Chondrocyte (in vitro differentiated cells): ENCODE results near the gene POLN. TPM values are rescaled to one million over a fixed set of nuclear protein-coding genes. Genes with fewer than 3 reads are reported as not detected.

Experiments
- DNase-seq: peaks from one replicate; pipeline ENCODE4 v3.0.0; 2021; ENCODE audit warnings: mixed read lengths, low spot score
- H3K27ac Mint-ChIP-seq: one replicate; pipeline ENCODE4 v1.8.0; 2021; ENCODE audit warnings: mild to moderate bottlenecking, moderate library complexity, mixed read lengths; ENCODE audit not compliant: unreplicated experiment
- H3K27me3 Mint-ChIP-seq: 2 replicates; pipeline ENCODE4 v1.8.0; 2021; ENCODE audit warnings: low read depth, mixed read lengths
- H3K36me3 Mint-ChIP-seq: 2 replicates; pipeline ENCODE4 v1.8.0; 2021; ENCODE audit warnings: low read depth, mixed read lengths
- H3K4me1 Mint-ChIP-seq: 2 replicates; pipeline ENCODE4 v1.8.0; 2021; ENCODE audit warnings: low read depth, mild to moderate bottlenecking, mixed read lengths
- H3K4me3 Mint-ChIP-seq: one replicate; pipeline ENCODE4 v1.8.0; 2021; ENCODE audit warnings: mild to moderate bottlenecking, moderate library complexity, mixed read lengths; ENCODE audit not compliant: unreplicated experiment
- H3K9me3 Mint-ChIP-seq: 2 replicates; pipeline ENCODE4 v1.8.0; 2021; ENCODE audit warnings: low read depth, mixed read lengths
- total RNA-seq: library from RNA; stranded (reverse); gene quantifications from 3 replicates; pipeline ENCODE4 v1.2.1, GENCODE V29; 2021
- TF ChIP-seq, protein P1 (sequence below): fragments of 200-600 bp; sonication (generic); IDR thresholded peaks from 2 replicates; pipeline ENCODE4 v1.5.0; 2021; ENCODE audit warnings: antibody characterized with exemption, mild to moderate bottlenecking, moderate library complexity

The POLN gene
- total RNA-seq, 1 donor from 2014 or later: 5.5 TPM

DNA sequence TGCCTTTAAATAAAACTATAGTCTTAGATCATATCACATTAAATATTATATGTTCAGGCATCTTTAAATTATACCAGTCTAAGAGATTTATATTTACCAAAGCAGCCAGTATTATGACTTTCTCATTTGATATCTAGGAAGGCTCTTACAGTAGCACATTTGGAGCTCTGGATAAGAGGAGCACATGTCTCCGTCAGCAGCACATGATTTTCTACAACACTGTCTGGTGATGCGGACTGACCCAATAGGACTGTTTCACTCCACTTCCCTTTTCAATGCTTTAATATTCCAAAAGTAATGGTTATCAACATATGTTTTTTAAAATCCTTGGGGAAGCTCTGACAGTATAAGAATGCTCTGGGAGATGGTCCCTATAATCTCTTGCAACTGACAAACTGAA is 61.5 kb downstream of the POLN start:
- no peak overlapping the region for H3K4me3 Mint-ChIP-seq
- H3K4me1 Mint-ChIP-seq: no peaks in the 10 kb centered on the region

DNA sequence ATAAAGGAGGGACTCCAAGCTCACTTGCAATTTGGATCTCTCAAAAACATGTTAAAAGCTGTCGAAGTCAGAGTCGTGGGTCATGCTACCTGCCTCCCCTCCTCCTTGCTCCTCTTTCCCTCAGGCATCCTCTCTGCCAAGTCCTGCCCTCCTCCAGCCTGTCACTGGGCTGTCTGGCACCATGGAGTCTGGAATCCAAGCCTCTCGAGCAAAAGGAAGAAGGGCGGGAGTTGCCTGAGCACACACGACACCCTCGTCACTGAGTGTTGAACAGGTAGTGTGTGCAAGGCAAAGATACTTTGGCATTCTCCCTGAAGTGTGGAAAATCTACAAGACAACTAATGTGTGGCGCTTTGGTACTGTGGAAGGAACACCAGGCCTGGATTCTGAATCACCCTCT is 62.2 kb downstream of the POLN start:
- no peak overlapping the region for H3K27ac Mint-ChIP-seq
- H3K4me3 Mint-ChIP-seq: no peak overlapping the region
- H3K27me3 Mint-ChIP-seq: no peaks in the 10 kb centered on the region
- no peak for DNase-seq
- peaks cover 8% of the 10 kb centered on the region for H3K9me3 Mint-ChIP-seq
- TF ChIP-seq, protein P1, sequence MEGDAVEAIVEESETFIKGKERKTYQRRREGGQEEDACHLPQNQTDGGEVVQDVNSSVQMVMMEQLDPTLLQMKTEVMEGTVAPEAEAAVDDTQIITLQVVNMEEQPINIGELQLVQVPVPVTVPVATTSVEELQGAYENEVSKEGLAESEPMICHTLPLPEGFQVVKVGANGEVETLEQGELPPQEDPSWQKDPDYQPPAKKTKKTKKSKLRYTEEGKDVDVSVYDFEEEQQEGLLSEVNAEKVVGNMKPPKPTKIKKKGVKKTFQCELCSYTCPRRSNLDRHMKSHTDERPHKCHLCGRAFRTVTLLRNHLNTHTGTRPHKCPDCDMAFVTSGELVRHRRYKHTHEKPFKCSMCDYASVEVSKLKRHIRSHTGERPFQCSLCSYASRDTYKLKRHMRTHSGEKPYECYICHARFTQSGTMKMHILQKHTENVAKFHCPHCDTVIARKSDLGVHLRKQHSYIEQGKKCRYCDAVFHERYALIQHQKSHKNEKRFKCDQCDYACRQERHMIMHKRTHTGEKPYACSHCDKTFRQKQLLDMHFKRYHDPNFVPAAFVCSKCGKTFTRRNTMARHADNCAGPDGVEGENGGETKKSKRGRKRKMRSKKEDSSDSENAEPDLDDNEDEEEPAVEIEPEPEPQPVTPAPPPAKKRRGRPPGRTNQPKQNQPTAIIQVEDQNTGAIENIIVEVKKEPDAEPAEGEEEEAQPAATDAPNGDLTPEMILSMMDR: no peak
- no peaks in the 10 kb centered on the region for H3K4me1 Mint-ChIP-seq
- peaks cover 10% of the 10 kb centered on the region for H3K36me3 Mint-ChIP-seq

More for the DNA sequence above, 61.5 kb downstream of the POLN start:
- no peak for DNase-seq
- Mint-ChIP-seq H3K27ac (no peak overlapping the region), H3K27me3 (no peaks in the 10 kb centered on the region), H3K9me3 (peaks cover 8% of the 10 kb centered on the region), H3K36me3 (peaks cover 7% of the 10 kb centered on the region)
- TF ChIP-seq, protein P1: no peak

DNA sequence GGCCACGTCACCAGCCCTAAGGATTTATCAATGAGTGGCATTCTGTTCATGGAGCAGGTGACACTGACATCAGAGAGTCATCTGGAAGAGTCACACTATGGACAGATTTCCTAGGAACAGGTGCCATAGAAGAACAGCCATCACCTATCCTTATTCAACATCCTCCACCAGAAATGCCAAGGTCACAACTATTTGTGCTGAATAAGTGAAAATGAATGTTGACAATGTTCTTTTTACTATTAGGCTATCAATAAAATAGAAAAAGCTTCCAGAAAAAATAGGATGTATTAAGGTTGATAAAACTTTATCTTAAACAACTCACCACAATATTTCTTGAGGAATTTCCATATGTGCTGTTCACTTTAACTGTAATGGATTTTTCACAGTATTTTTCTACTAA is 62.9 kb downstream of the POLN start:
- no peak for DNase-seq
- TF ChIP-seq, protein P1: no peak
- Mint-ChIP-seq H3K4me1 (no peaks in the 10 kb centered on the region), H3K9me3 (peaks cover 8% of the 10 kb centered on the region), H3K27me3 (no peaks in the 10 kb centered on the region), H3K36me3 (peaks cover 10% of the 10 kb centered on the region), H3K4me3 (no peak overlapping the region), H3K27ac (no peak overlapping the region)

DNA sequence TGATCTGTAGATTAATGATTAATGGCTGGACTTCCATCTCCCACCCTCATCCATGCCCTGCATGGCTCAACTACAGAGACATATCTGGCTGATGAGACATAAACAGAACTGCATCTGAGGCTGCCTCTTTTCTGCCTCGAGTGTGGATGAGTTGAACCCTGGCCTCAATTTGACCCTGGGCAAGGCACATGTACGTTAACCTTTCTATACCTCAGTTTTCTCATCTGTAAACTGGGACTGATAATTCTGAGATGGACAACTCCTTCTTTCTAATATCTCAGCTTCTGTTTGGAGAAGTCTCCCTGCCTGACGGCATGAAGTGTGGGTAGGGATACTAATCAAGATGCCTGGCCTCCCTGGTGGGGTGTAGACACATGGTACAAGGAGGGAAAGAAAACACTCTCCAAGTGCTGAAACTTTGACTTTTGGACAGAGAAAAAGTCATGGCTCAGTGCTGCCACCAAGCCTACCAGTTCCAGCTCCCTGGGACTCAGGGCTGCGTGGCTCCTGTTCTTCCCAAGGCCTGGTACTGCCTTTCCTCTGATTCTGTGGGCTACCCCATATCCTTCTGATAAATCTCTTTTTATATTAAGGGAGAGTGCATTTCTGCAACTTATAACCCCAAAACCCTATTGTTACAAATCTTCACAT is 64.4 kb downstream of the POLN start:
- H3K36me3 Mint-ChIP-seq: peaks cover 11% of the 10 kb centered on the region
- DNase-seq: no peak
- no peak overlapping the region for H3K4me3 Mint-ChIP-seq
- no peaks in the 10 kb centered on the region for H3K4me1 Mint-ChIP-seq
- no peaks in the 10 kb centered on the region for H3K27me3 Mint-ChIP-seq
- peaks cover 6% of the 10 kb centered on the region for H3K9me3 Mint-ChIP-seq
- TF ChIP-seq, protein P1: peak; percentile 28
- no peak overlapping the region for H3K27ac Mint-ChIP-seq

DNA sequence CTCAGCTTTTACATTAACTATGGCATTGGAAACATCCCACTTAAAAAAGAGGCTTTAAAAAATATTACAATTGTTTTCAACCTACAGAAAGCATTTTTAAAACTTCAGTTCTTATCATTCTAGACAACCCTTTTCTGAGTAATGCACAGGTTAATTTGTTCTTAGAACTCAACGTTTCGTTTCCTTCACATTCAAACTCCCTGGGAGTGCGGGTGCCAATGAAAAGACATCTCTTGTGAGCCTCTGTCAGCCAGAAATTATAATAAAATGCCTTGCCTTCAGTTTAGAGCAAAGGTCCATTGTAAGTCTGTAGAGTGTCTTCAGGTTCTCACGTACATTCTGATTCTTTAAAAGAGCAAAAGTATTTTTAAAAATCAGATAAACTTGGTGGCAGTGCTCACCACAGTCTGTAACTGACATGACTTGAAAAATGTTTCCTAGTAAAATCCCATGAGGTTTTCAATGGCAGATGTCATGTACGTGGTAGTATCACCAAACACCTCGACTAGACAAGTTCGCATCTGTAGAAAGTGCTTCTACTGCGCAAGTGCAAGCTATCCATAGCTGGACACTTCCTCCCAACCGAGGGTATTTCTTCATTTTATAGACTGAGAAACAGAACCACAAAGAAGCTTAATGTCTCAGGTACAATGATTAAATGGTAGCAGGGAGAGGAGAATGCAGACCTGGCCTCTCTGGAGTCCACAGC is 65.8 kb downstream of the POLN start:
- no peaks in the 10 kb centered on the region for H3K27me3 Mint-ChIP-seq
- no peak for DNase-seq
- peaks cover 10% of the 10 kb centered on the region for H3K36me3 Mint-ChIP-seq
- TF ChIP-seq, protein P1: no peak
- no peak overlapping the region for H3K27ac Mint-ChIP-seq
- no peak overlapping the region for H3K4me3 Mint-ChIP-seq
- H3K4me1 Mint-ChIP-seq: no peaks in the 10 kb centered on the region
- H3K9me3 Mint-ChIP-seq: no peaks in the 10 kb centered on the region
